Vagina (tissue), 2 donors: ENCODE measurements around the gene TPD52L1. TPM values are rescaled to one million over a fixed set of nuclear protein-coding genes. Genes with fewer than 3 reads are reported as not detected.

Source experiments
- DNase-seq, 2 donors: peaks; one replicate each; pipeline ENCODE4 v3.0.0-alpha.2; 2017; ENCODE audit errors: extremely low spot score in 2 of 2
- H3K27ac ChIP-seq: fragments of 200-600 bp; sonication (generic); one replicate; pipeline ENCODE4 v1.5.1; 2019
- H3K27me3 ChIP-seq: fragments of 200-600 bp; sonication (generic); one replicate; pipeline ENCODE4 v1.5.1; 2019
- H3K36me3 ChIP-seq, 2 donors: fragments of 200-600 bp; sonication (generic); one replicate each; pipeline ENCODE4 v1.5.1; 2017 to 2019
- H3K4me1 ChIP-seq: fragments of 200-600 bp; sonication (generic); one replicate; pipeline ENCODE4 v1.5.1; 2019
- H3K4me3 ChIP-seq, 2 donors: fragments of 200-600 bp; sonication (generic); 1 replicate in 1 of 2; 2 replicates in 1 of 2; pipeline ENCODE4 v1.5.1; 2016 to 2019
- H3K9me3 ChIP-seq: fragments of 200-600 bp; sonication (generic); one replicate; pipeline ENCODE4 v1.5.1; 2019
- CTCF ChIP-seq, 3 experiments: fragments of 450-650 bp in 2 of 3; fragments of 200-600 bp in 1 of 3; sonication (generic) in 1 of 3; IDR thresholded peaks; one replicate each; pipeline ENCODE4 v1.5.1; 2017 to 2019; ENCODE audit warnings: antibody characterized with exemption in 3 of 3, mild to moderate bottlenecking in 2 of 3, moderate library complexity in 2 of 3
- POLR2A ChIP-seq, 2 donors: fragments of 450-650 bp; IDR thresholded peaks; one replicate each; pipeline ENCODE4 v1.6.1; 2017; ENCODE audit warnings: antibody characterized with exemption in 2 of 2, mild to moderate bottlenecking in 2 of 2, moderate library complexity in 2 of 2
- POLR2AphosphoS5 ChIP-seq, 2 donors: sonication (generic); formaldehyde crosslinking; IDR thresholded peaks; one replicate each; pipeline ENCODE4 v1.9.0; 2017; ENCODE audit warnings: antibody characterized with exemption in 2 of 2, mild to moderate bottlenecking in 2 of 2, low read depth in 1 of 2; ENCODE audit not compliant: insufficient read depth in 1 of 2
- intact Hi-C: fragments of 100-400 bp; cut with DNase I; formaldehyde crosslinking; loops from one replicate; pipeline ENCODE4 v1.15.1; 2023
- total RNA-seq: library from RNA; depleted of rRNA; stranded (reverse); fragments of >200 nt; gene quantifications from one replicate; pipeline ENCODE4 v1.2.3, GENCODE V29; 2016

The TPD52L1 gene
- total RNA-seq, 1 donor from 2014 or later: 85.0 TPM

GRCh38 chr6:125253881-125254280 lies 100.3 kb downstream of the TPD52L1 start:
- intact Hi-C loops: no loop called here
- no peak for TF ChIP-seq POLR2A (IDR thresholded peaks at IDR 0.05)
- no peak for TF ChIP-seq CTCF (IDR thresholded peaks at IDR 0.05)
- TF ChIP-seq POLR2AphosphoS5 (IDR thresholded peaks at IDR 0.05; ENCODE audit: insufficient read depth in 1 of 2, low read depth in 1 of 2): no peak
- Histone ChIP-seq H3K36me3 (no peaks in the 10 kb centered on the region), H3K27me3 (no peaks in the 10 kb centered on the region), H3K27ac (no peak overlapping the region), H3K9me3 (no peaks in the 10 kb centered on the region), H3K4me3 (no peak overlapping the region), H3K4me1 (no peaks in the 10 kb centered on the region)
- DNase-seq: no peak

DNA sequence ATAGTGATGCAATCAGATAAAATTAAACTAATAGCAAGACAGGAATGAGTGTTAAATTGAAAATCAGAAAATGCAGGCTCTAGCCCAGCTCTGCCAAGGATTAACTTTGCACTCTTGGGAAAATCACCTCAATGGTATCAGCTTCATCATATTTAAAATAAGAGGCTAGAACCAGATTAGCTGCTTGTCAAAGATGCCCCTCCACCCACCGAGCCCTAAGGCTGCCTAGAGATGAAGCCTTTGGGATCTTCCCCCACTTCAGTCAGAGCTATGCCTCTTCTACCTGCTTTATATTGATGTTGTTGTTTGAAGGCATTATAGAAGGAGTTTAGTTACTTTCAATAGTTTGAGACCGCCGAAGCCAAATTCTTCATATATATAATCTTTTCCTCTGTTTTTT lies 100.7 kb downstream of the TPD52L1 start:
- no peak overlapping the region for H3K4me3 ChIP-seq
- no peak for DNase-seq
- H3K27me3 ChIP-seq: no peaks in the 10 kb centered on the region
- TF ChIP-seq CTCF (IDR thresholded peaks at IDR 0.05) (no peak), POLR2AphosphoS5 (IDR thresholded peaks at IDR 0.05; ENCODE audit: insufficient read depth in 1 of 2, low read depth in 1 of 2) (no peak), POLR2A (IDR thresholded peaks at IDR 0.05) (no peak)
- no peak overlapping the region for H3K27ac ChIP-seq
- no peaks in the 10 kb centered on the region for H3K4me1 ChIP-seq
- no peaks in the 10 kb centered on the region for H3K9me3 ChIP-seq
- no peaks in the 10 kb centered on the region for H3K36me3 ChIP-seq
- intact Hi-C loops: no loop called here

- Histone ChIP-seq H3K36me3 (no peaks in the 10 kb centered on the region), H3K9me3 (no peaks in the 10 kb centered on the region), H3K4me1 (no peaks in the 10 kb centered on the region), H3K27me3 (no peaks in the 10 kb centered on the region), H3K27ac (no peak overlapping the region), H3K4me3 (no peak overlapping the region)
- DNase-seq: no peak
- intact Hi-C loops: no loop called here
- TF ChIP-seq POLR2AphosphoS5 (IDR thresholded peaks at IDR 0.05; ENCODE audit: insufficient read depth in 1 of 2, low read depth in 1 of 2): no peak
- TF ChIP-seq CTCF (IDR thresholded peaks at IDR 0.05): no peak
- TF ChIP-seq POLR2A (IDR thresholded peaks at IDR 0.05): no peak
These were observed 101.6 kb downstream of the TPD52L1 start for GRCh38 chr6:125255201-125255600.

- Histone ChIP-seq H3K27ac (no peak overlapping the region), H3K4me3 (no peak overlapping the region), H3K27me3 (no peaks in the 10 kb centered on the region), H3K36me3 (no peaks in the 10 kb centered on the region), H3K4me1 (no peaks in the 10 kb centered on the region), H3K9me3 (no peaks in the 10 kb centered on the region)
- TF ChIP-seq POLR2AphosphoS5 (IDR thresholded peaks at IDR 0.05; ENCODE audit: insufficient read depth in 1 of 2, low read depth in 1 of 2): no peak
- TF ChIP-seq CTCF (IDR thresholded peaks at IDR 0.05): no peak
- TF ChIP-seq POLR2A (IDR thresholded peaks at IDR 0.05): no peak
- no peak for DNase-seq
- intact Hi-C loops: no loop called here
These were observed 103.8 kb downstream of the TPD52L1 start for GRCh38 chr6:125257351-125257750.

- TF ChIP-seq CTCF (IDR thresholded peaks at IDR 0.05) (no peak), POLR2AphosphoS5 (IDR thresholded peaks at IDR 0.05; ENCODE audit: insufficient read depth in 1 of 2, low read depth in 1 of 2) (no peak), POLR2A (IDR thresholded peaks at IDR 0.05) (no peak)
- Histone ChIP-seq H3K4me1 (no peaks in the 10 kb centered on the region), H3K9me3 (no peaks in the 10 kb centered on the region), H3K36me3 (no peaks in the 10 kb centered on the region), H3K27me3 (no peaks in the 10 kb centered on the region), H3K27ac (no peak overlapping the region), H3K4me3 (no peak overlapping the region)
- intact Hi-C loops: no loop called here
- no peak for DNase-seq
These were observed 105.2 kb downstream of the TPD52L1 start for GRCh38 chr6:125258651-125259353.
